GM12891 (cell line): ENCODE measurements around the gene ACAT2.
"Not testable (repeated sequence)": the region's sequence is repeated elsewhere in the genome, so short reads cannot be mapped to it uniquely, and the experiment has no call there.

Experiments
- DNase-seq: peaks from one replicate; pipeline ENCODE4 v3.0.0; 2011; ENCODE audit warnings: low spot score; ENCODE audit not compliant: insufficient read length
- FAIRE-seq: peaks from 2 replicates; lab custom pipeline; 2011; peaks lifted over from hg19 to GRCh38; lab: Jason Lieb, UNC
- PAX5 ChIP-seq: IDR thresholded peaks from 2 replicates; pipeline ENCODE4 v1.6.1; 2011; ENCODE audit warnings: low read length, moderate library complexity, mild to moderate bottlenecking; ENCODE audit not compliant: insufficient read depth, severe bottlenecking
- POLR2A ChIP-seq: IDR thresholded peaks from 2 replicates; pipeline ENCODE4 v1.6.1; 2011; ENCODE audit warnings: low read depth, low read length, control low read depth
- POLR2AphosphoS5 ChIP-seq: IDR thresholded peaks from 2 replicates; pipeline ENCODE4 v1.6.1; 2011; ENCODE audit warnings: low read depth, low read length, control low read depth
- POU2F2 ChIP-seq: IDR thresholded peaks from 2 replicates; pipeline ENCODE4 v1.6.1; 2011; ENCODE audit warnings: low read depth, mild to moderate bottlenecking, control low read depth, low read length, moderate library complexity
- SPI1 ChIP-seq: IDR thresholded peaks from 2 replicates; pipeline ENCODE4 v1.6.1; 2011; ENCODE audit warnings: low read depth, low read length, control low read depth
- TAF1 ChIP-seq: IDR thresholded peaks from 2 replicates; pipeline ENCODE4 v1.6.1; 2011; ENCODE audit warnings: low read depth, low read length, control low read depth

ACAT2 gene

GRCh38 chr6:159806021-159806458, 44.2 kb downstream of the ACAT2 start:
- FAIRE-seq, result no peak
- TF ChIP-seq SPI1, result no peak
- no peak for TF ChIP-seq TAF1
- TF ChIP-seq PAX5, result no peak
- TF ChIP-seq POU2F2, result no peak
- no peak for TF ChIP-seq POLR2AphosphoS5
- no peak for TF ChIP-seq POLR2A
- no peak for DNase-seq

- FAIRE-seq (no peak), DNase-seq (no peak)
- TF ChIP-seq PAX5 (no peak), TAF1 (no peak), POLR2A (no peak), POU2F2 (no peak), SPI1 (no peak), POLR2AphosphoS5 (no peak)
Measured at GRCh38 chr6:159807150-159807858, 45.5 kb downstream of the ACAT2 start.

- DNase-seq, result no peak
- TF ChIP-seq POLR2AphosphoS5 (no peak), SPI1 (no peak), POLR2A (no peak), PAX5 (no peak), TAF1 (no peak), POU2F2 (no peak)
- FAIRE-seq, result no peak
Measured at GRCh38 chr6:159808647-159809046, 46.8 kb downstream of the ACAT2 start.

GRCh38 chr6:159809149-159809548, 47.3 kb downstream of the ACAT2 start:
- DNase-seq, result no peak
- peak; percentile 68 for FAIRE-seq
- TF ChIP-seq TAF1 (no peak), POU2F2 (no peak), PAX5 (no peak), SPI1 (no peak), POLR2A (no peak), POLR2AphosphoS5 (no peak)

- no peak for TF ChIP-seq POLR2AphosphoS5
- no peak for TF ChIP-seq SPI1
- no peak for TF ChIP-seq TAF1
- FAIRE-seq (no peak), DNase-seq (no peak)
Measured at GRCh38 chr6:159813781-159814180, 51.9 kb downstream of the ACAT2 start.

GRCh38 chr6:159815410-159815809, 53.6 kb downstream of the ACAT2 start:
- DNase-seq (no peak), FAIRE-seq (no peak)
- TF ChIP-seq POU2F2, result no peak
- TF ChIP-seq SPI1, result no peak
- TF ChIP-seq POLR2AphosphoS5, result no peak
- no peak for TF ChIP-seq PAX5
- TF ChIP-seq POLR2A, result no peak
- TF ChIP-seq TAF1, result no peak

GRCh38 chr6:159816775-159817174, 54.9 kb downstream of the ACAT2 start:
- FAIRE-seq, DNase-seq: not testable (repeated sequence)

GRCh38 chr6:159817951-159818739, 56.3 kb downstream of the ACAT2 start:
- DNase-seq, result no peak
- no peak for FAIRE-seq
- TF ChIP-seq POLR2A (no peak), SPI1 (no peak), POLR2AphosphoS5 (no peak), POU2F2 (no peak), PAX5 (no peak), TAF1 (no peak)

- DNase-seq, result no peak
- no peak for TF ChIP-seq POU2F2
- no peak for TF ChIP-seq PAX5
- no peak for TF ChIP-seq POLR2A
- TF ChIP-seq TAF1, result no peak
- TF ChIP-seq POLR2AphosphoS5, result no peak
- TF ChIP-seq SPI1, result no peak
- FAIRE-seq, result peak; percentile 48
Measured at GRCh38 chr6:159819098-159819497, 57.3 kb downstream of the ACAT2 start.
